MCF 10A (cell line): Measurements from ENCODE around the gene DHRS3. TPM values are rescaled to one million over a fixed set of nuclear protein-coding genes. Genes with fewer than 3 reads are reported as not detected.

Source experiments
- BruUV-seq: library from RNA; stranded (reverse); fragments of 400-500 nt; replicated peaks from 2 replicates; lab custom pipeline; 2021; lab: Mats Ljungman, UMichigan
- CTCF ChIA-PET: fragments of 300-600 bp; sonication (Branson Sonifier 250); formaldehyde crosslinking; extraction: SDS; loops from one replicate; lab custom pipeline; 2021; ENCODE audit warnings: antibody characterized with exemption, inconsistent platforms; lab: Yijun Ruan, JAX
- POLR2A ChIA-PET: fragments of 300-600, 350-650 bp; sonication (Branson Sonifier 250); formaldehyde crosslinking; extraction: SDS; loops from one replicate; lab custom pipeline; 2020; ENCODE audit warnings: antibody characterized with exemption, inconsistent platforms; lab: Yijun Ruan, JAX
- DNase-seq: peaks from one replicate; pipeline ENCODE4 v3.0.0-alpha.2; 2018; ENCODE audit not compliant: unreplicated experiment
- H3K27ac Mint-ChIP-seq: one replicate; pipeline ENCODE4 v1.8.0; 2022; ENCODE audit warnings: mild to moderate bottlenecking, low read depth, mixed read lengths; ENCODE audit not compliant: unreplicated experiment
- H3K27me3 Mint-ChIP-seq: one replicate; pipeline ENCODE4 v1.8.0; 2022; ENCODE audit warnings: mixed read lengths; ENCODE audit not compliant: insufficient read depth, unreplicated experiment
- H3K36me3 Mint-ChIP-seq: one replicate; pipeline ENCODE4 v1.8.0; 2022; ENCODE audit warnings: mild to moderate bottlenecking, moderate library complexity, mixed read lengths; ENCODE audit not compliant: insufficient read depth, unreplicated experiment
- H3K4me1 Mint-ChIP-seq: one replicate; pipeline ENCODE4 v1.8.0; 2022; ENCODE audit warnings: mixed read lengths; ENCODE audit not compliant: insufficient read depth, unreplicated experiment
- H3K4me3 Mint-ChIP-seq: one replicate; pipeline ENCODE4 v1.8.0; 2022; ENCODE audit warnings: mild to moderate bottlenecking, moderate library complexity, mixed read lengths; ENCODE audit not compliant: unreplicated experiment
- H3K9me3 Mint-ChIP-seq: one replicate; pipeline ENCODE4 v1.8.0; 2022; ENCODE audit warnings: mixed read lengths; ENCODE audit not compliant: unreplicated experiment
- intact Hi-C: fragments of 100-400 bp; cut with micrococcal nuclease; formaldehyde crosslinking; loops from 2 replicates; pipeline ENCODE4 v1.14.1; 2022
- total RNA-seq: library from RNA; stranded (reverse); gene quantifications from 2 replicates; pipeline ENCODE4 v1.2.3, GENCODE V29; 2022
- TF ChIP-seq, protein P1 (sequence below): fragments of 200-600 bp; IDR thresholded peaks from one replicate; pipeline ENCODE4 v1.8.0; 2022; ENCODE audit warnings: antibody characterized with exemption, mild to moderate bottlenecking; ENCODE audit not compliant: unreplicated experiment

The DHRS3 gene
- total RNA-seq, 1 experiment from 2014 or later: 1.4 TPM

DNA sequence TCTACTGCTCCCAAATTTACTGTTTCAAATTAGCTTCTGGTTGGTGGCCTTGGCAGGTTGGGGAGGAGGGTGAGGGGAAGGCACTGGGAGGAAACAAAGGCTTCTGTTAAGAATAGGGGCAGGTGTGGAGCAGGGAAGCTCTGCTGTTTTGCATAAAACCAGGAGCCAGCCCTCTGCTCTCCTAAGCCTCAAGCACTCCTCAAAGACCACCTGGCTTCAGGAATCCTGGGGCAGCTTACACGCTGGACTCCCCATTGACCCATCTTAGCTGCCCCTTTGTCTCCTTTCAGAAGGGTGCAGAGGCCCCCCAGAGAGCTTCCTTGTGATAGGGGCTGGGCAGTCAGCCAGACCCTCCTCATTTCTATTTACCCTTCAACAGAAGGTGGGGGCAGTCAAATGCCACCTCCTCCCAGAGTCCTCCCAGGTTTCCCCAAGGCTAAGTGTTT lies 11.5 kb upstream of the DHRS3 start:
- H3K4me1 Mint-ChIP-seq: no peaks in the 10 kb centered on the region
- H3K4me3 Mint-ChIP-seq: no peak overlapping the region
- intact Hi-C loops: no loop called here
- H3K27me3 Mint-ChIP-seq: peaks cover 13% of the 10 kb centered on the region
- CTCF ChIA-PET: interaction anchor here (0.9 to 1.1 kb wide), 2 partner anchors 9 to 10 kb away, joined by 3 to 6 read pairs; no protein-coding TSS in a partner anchor
- POLR2A ChIA-PET: interaction anchor here (0.6 kb wide), 1 partner anchor 16 kb away, joined by 3 read pairs; no protein-coding TSS in a partner anchor
- no peaks in the 10 kb centered on the region for H3K9me3 Mint-ChIP-seq
- H3K27ac Mint-ChIP-seq: no peak overlapping the region
- no TSS peak for BruUV-seq
- TF ChIP-seq, protein P1, sequence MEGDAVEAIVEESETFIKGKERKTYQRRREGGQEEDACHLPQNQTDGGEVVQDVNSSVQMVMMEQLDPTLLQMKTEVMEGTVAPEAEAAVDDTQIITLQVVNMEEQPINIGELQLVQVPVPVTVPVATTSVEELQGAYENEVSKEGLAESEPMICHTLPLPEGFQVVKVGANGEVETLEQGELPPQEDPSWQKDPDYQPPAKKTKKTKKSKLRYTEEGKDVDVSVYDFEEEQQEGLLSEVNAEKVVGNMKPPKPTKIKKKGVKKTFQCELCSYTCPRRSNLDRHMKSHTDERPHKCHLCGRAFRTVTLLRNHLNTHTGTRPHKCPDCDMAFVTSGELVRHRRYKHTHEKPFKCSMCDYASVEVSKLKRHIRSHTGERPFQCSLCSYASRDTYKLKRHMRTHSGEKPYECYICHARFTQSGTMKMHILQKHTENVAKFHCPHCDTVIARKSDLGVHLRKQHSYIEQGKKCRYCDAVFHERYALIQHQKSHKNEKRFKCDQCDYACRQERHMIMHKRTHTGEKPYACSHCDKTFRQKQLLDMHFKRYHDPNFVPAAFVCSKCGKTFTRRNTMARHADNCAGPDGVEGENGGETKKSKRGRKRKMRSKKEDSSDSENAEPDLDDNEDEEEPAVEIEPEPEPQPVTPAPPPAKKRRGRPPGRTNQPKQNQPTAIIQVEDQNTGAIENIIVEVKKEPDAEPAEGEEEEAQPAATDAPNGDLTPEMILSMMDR: no peak
- H3K36me3 Mint-ChIP-seq: no peaks in the 10 kb centered on the region
- DNase-seq: no peak

- DNase-seq: no peak
- TF ChIP-seq, protein P1: no peak
- Mint-ChIP-seq H3K4me3 (no peak overlapping the region), H3K4me1 (no peaks in the 10 kb centered on the region), H3K27ac (no peak overlapping the region), H3K27me3 (peaks cover 3% of the 10 kb centered on the region), H3K36me3 (no peaks in the 10 kb centered on the region), H3K9me3 (no peaks in the 10 kb centered on the region)
- BruUV-seq: no TSS peak
- intact Hi-C loops: no loop called here
- CTCF ChIA-PET: no interaction called here
- POLR2A ChIA-PET: no interaction called here
These were observed 9.3 kb upstream of the DHRS3 start for GRCh38 chr1:12627296-12627695.

DNA sequence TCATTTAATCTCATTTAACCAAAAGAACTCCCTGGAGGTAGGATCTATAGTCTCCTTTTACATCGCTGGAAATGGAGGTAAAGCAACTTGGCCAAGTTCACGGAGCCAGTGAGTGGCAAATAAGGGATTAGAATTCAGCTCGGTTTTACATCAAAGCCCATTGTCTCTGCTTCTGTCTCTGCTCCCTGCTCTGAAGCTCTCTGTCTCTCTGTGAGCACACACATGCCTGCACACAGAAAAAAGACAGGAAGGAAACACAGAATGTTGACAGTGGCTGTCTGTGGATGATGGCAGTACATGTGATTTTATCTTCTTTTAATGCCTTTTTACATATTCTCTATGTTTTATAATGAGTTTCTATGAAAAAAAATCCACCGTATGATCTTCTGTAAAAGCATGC lies 8.9 kb upstream of the DHRS3 start:
- ChIA-PET POLR2A (no interaction called here), CTCF (no interaction called here)
- TF ChIP-seq, protein P1: no peak
- H3K9me3 Mint-ChIP-seq: no peaks in the 10 kb centered on the region
- H3K36me3 Mint-ChIP-seq: no peaks in the 10 kb centered on the region
- no peak overlapping the region for H3K4me3 Mint-ChIP-seq
- H3K27ac Mint-ChIP-seq: no peak overlapping the region
- no peaks in the 10 kb centered on the region for H3K27me3 Mint-ChIP-seq
- H3K4me1 Mint-ChIP-seq: no peaks in the 10 kb centered on the region
- no TSS peak for BruUV-seq
- DNase-seq: no peak
- intact Hi-C loops: no loop called here

- Mint-ChIP-seq H3K27ac (no peak overlapping the region), H3K4me1 (no peaks in the 10 kb centered on the region), H3K27me3 (no peaks in the 10 kb centered on the region), H3K36me3 (no peaks in the 10 kb centered on the region), H3K9me3 (no peaks in the 10 kb centered on the region), H3K4me3 (no peak overlapping the region)
- TF ChIP-seq, protein P1: no peak
- ChIA-PET POLR2A (no interaction called here), CTCF (no interaction called here)
- intact Hi-C loops: no loop called here
- DNase-seq: no peak
- no TSS peak for BruUV-seq
These were observed 7.3 kb upstream of the DHRS3 start for GRCh38 chr1:12625276-12625675.
